PC-9 (cell line): Measurements from ENCODE around the gene SP140L. TPM values are rescaled to one million over a fixed set of nuclear protein-coding genes. Genes with fewer than 3 reads are reported as not detected.

ENCODE experiments used
- BruUV-seq: library from RNA; stranded (reverse); fragments of 400-500 nt; replicated peaks from 2 replicates; lab custom pipeline; 2021; lab: Mats Ljungman, UMichigan
- CTCF ChIA-PET: fragments of 300-600 bp; sonication (Branson Sonifier 250); formaldehyde crosslinking; loops from one replicate; lab custom pipeline; 2022; ENCODE audit warnings: antibody characterized with exemption; lab: Charles Lee
- POLR2A ChIA-PET: fragments of 300-600 bp; sonication (Branson Sonifier 250); formaldehyde crosslinking; loops from one replicate; lab custom pipeline; 2022; ENCODE audit warnings: antibody characterized with exemption; ENCODE audit not compliant: unreplicated experiment; lab: Charles Lee
- DNase-seq, 2 experiments: peaks; one replicate each; pipeline versions ENCODE4 v3.0.0 to v3.0.0-alpha.2; 2015 to 2022; ENCODE audit warnings: mixed read lengths in 1 of 2
- H2AFZ ChIP-seq: fragments of 200-600 bp; sonication (generic); 2 replicates; pipeline ENCODE4 v1.8.1; 2017; ENCODE audit warnings: antibody characterized with exemption
- H3F3A ChIP-seq: fragments of 200-600 bp; sonication (generic); 2 replicates; pipeline ENCODE4 v1.8.1; 2017; ENCODE audit warnings: antibody characterized with exemption, mild to moderate bottlenecking, low read depth; ENCODE audit not compliant: insufficient read depth
- H3K27ac ChIP-seq: fragments of 200-600 bp; sonication (generic); 2 replicates; pipeline ENCODE4 v1.6.1; 2016; ENCODE audit warnings: mixed run types
- H3K27me3 ChIP-seq: fragments of 200-600 bp; sonication (generic); 2 replicates; pipeline ENCODE4 v1.6.1; 2016; ENCODE audit warnings: low read depth, mixed run types; ENCODE audit not compliant: insufficient read depth
- H3K36me3 ChIP-seq: fragments of 200-600 bp; sonication (generic); 2 replicates; pipeline ENCODE4 v1.6.1; 2016; ENCODE audit warnings: low read depth, mixed run types
- H3K4me1 ChIP-seq: fragments of 200-600 bp; sonication (generic); replicated peaks from 2 replicates; pipeline ENCODE4 v1.6.1; 2016; ENCODE audit warnings: mixed run types; ENCODE audit not compliant: insufficient read depth
- H3K4me2 ChIP-seq: fragments of 200-600 bp; sonication (generic); 2 replicates; pipeline ENCODE4 v1.6.1; 2017; ENCODE audit warnings: mixed run types
- H3K4me3 ChIP-seq: fragments of 200-600 bp; sonication (generic); 2 replicates; pipeline ENCODE4 v1.6.1; 2016; ENCODE audit warnings: mixed run types
- H3K79me2 ChIP-seq: fragments of 200-600 bp; sonication (generic); 2 replicates; pipeline ENCODE4 v1.6.1; 2017; ENCODE audit warnings: low read depth, mixed run types
- H3K9me2 ChIP-seq: fragments of 200-600 bp; sonication (generic); 2 replicates; pipeline ENCODE4 v1.8.1; 2017; ENCODE audit warnings: mild to moderate bottlenecking; ENCODE audit not compliant: insufficient read depth
- H3K9me3 ChIP-seq: fragments of 200-600 bp; sonication (generic); 2 replicates; pipeline ENCODE4 v1.8.1; 2016; ENCODE audit warnings: low read depth; ENCODE audit not compliant: insufficient read depth
- H4K20me1 ChIP-seq: fragments of 200-600 bp; sonication (generic); 2 replicates; pipeline ENCODE4 v1.8.1; 2017; ENCODE audit not compliant: insufficient read depth
- CTCF ChIP-seq: fragments of 200-600 bp; sonication (generic); conservative IDR thresholded peaks from 2 replicates; pipeline ENCODE4 v1.6.1; 2017; ENCODE audit warnings: mixed run types, antibody characterized with exemption, mild to moderate bottlenecking, moderate library complexity
- EZH2 ChIP-seq: fragments of 200-600 bp; sonication (generic); IDR thresholded peaks from 2 replicates; pipeline ENCODE4 v1.8.0; 2017; ENCODE audit warnings: antibody characterized with exemption, low read depth
- intact Hi-C: fragments of 100-400 bp; cut with micrococcal nuclease; formaldehyde crosslinking; loops from one replicate; pipeline ENCODE4 v1.10.0; 2022; ENCODE audit not compliant: unreplicated experiment
- total RNA-seq: library from RNA; stranded (reverse); gene quantifications from 2 replicates; pipeline ENCODE4 v1.2.3, GENCODE V29; 2021

SP140L gene
- total RNA-seq, 1 experiment from 2014 or later: 23.6 TPM

- BruUV-seq: no TSS peak
- H3K27ac ChIP-seq: no peak overlapping the region
- ChIA-PET POLR2A (no interaction called here), CTCF (no interaction called here)
- peaks cover 10% of the 10 kb centered on the region for H3K79me2 ChIP-seq
- no peaks in the 10 kb centered on the region for H3K9me3 ChIP-seq
- no peaks in the 10 kb centered on the region for H3K27me3 ChIP-seq
- no peaks in the 10 kb centered on the region for H3K9me2 ChIP-seq
- H3K4me1 ChIP-seq: peaks cover 17% of the 10 kb centered on the region
- peaks cover 5% of the 10 kb centered on the region; the same call in 1 of the 2 replicates for H3F3A ChIP-seq
- no peak for DNase-seq
- no peaks in the 10 kb centered on the region for H3K36me3 ChIP-seq
- H3K4me2 ChIP-seq: peak overlapping the region; percentile 93
- no peak for TF ChIP-seq CTCF
- no peak for TF ChIP-seq EZH2
- peak overlapping the region; percentile 75 for H3K4me3 ChIP-seq
- peak overlapping the region; percentile 90 for H2AFZ ChIP-seq
- intact Hi-C loops: loop anchor here (2.0 to 10.0 kb wide), 2 partner anchors 86 to 202 kb away; partner anchors contain the start of gene SP140L
- no peaks in the 10 kb centered on the region for H4K20me1 ChIP-seq
These were observed 85.3 kb downstream of the SP140L start for GRCh38 chr2:230412371-230412711.

- no peak overlapping the region for H3K4me3 ChIP-seq
- intact Hi-C loops: loop anchor here (2.0 to 10.0 kb wide), 2 partner anchors 86 to 202 kb away; partner anchors contain the start of gene SP140L
These were observed 85.9 kb downstream of the SP140L start for GRCh38 chr2:230412846-230413245.

GRCh38 chr2:230413479-230413878 is 86.5 kb downstream of the SP140L start:
- no peak for TF ChIP-seq EZH2
- TF ChIP-seq CTCF: no peak
- Histone ChIP-seq H4K20me1 (no peaks in the 10 kb centered on the region), H3K4me1 (peaks cover 28% of the 10 kb centered on the region), H3F3A (peaks cover 5% of the 10 kb centered on the region; the same call in 1 of the 2 replicates), H3K27ac (no peak overlapping the region), H3K4me3 (no peak overlapping the region), H3K27me3 (no peaks in the 10 kb centered on the region), H3K9me2 (no peaks in the 10 kb centered on the region), H2AFZ (no peak overlapping the region), H3K9me3 (no peaks in the 10 kb centered on the region), H3K4me2 (no peak overlapping the region), H3K36me3 (no peaks in the 10 kb centered on the region), H3K79me2 (peaks cover 20% of the 10 kb centered on the region)
- no peak for DNase-seq
- BruUV-seq: no TSS peak
- POLR2A ChIA-PET: no interaction called here
- intact Hi-C loops: loop anchor here (2.0 to 10.0 kb wide), 2 partner anchors 87 to 201 kb away; partner anchors contain the start of gene SP140L
- CTCF ChIA-PET: no interaction called here

More at GRCh38 chr2:230412846-230413245, 85.9 kb downstream of the SP140L start:
- Histone ChIP-seq H2AFZ (no peak overlapping the region; the same call in 1 of the 2 replicates), H3K4me2 (0 out of 2 replicates have a peak overlapping the region, but pooled peaks have one; percentile 93), H3K4me1 (peaks cover 22% of the 10 kb centered on the region), H3K27me3 (no peaks in the 10 kb centered on the region), H3K9me2 (no peaks in the 10 kb centered on the region), H4K20me1 (no peaks in the 10 kb centered on the region), H3K9me3 (no peaks in the 10 kb centered on the region), H3K27ac (no peak overlapping the region), H3F3A (peaks cover 5% of the 10 kb centered on the region; the same call in 1 of the 2 replicates), H3K36me3 (no peaks in the 10 kb centered on the region), H3K79me2 (peaks cover 15% of the 10 kb centered on the region)
- ChIA-PET POLR2A (no interaction called here), CTCF (no interaction called here)
- TF ChIP-seq EZH2 (no peak), CTCF (no peak)
- no TSS peak for BruUV-seq
- DNase-seq: no peak
